Measurements from ENCODE around the gene CCDC93.

The CCDC93 gene

DNA sequence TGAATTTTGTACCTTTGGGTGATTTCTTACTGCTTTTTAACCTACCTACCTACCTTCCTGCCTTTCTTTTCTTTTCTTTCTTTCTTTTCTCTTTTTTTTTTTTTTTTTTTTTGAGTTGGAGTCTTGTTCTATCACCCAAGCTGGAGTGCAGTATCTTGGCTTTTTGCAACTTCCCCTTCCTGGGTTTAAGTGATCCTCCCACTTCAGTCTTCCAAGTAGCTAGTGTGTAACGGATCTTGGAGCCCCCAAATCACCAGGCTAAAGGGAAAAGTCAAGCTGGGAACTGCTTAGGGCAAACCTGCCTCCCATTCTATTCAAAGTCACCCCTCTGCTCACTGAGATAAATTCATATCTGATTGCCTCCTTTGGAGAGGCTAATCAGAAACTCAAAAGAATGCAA lies 138.1 kb downstream of the CCDC93 start:
- no peak for DNase-seq

Data from activated CD8-positive, alpha-beta memory T cell treated with anti-CD3 and anti-CD28 coated beads, Interleukin-2, amount 50 U/mL, for 4 hours (primary cell).